Sigmoid colon (tissue), 7 donors: ENCODE results near the gene TMEM121. TPM values are rescaled to one million over a fixed set of nuclear protein-coding genes. Genes with fewer than 3 reads are reported as not detected.
A peak's percentile ranks its signal among the peaks of the same experiment; 100 is the strongest.
"Not testable (repeated sequence)": the region's sequence is repeated elsewhere in the genome, so short reads cannot be mapped to it uniquely, and the experiment has no call there.

Experiments
- DNase-seq: peaks from one replicate; pipeline ENCODE4 v3.0.0-alpha.2; 2019
- H3K27ac ChIP-seq, 4 donors: fragments of 200-600 bp; sonication (generic); one replicate each; pipeline ENCODE4 v1.5.1; 2016 to 2019; ENCODE audit warnings: mild to moderate bottlenecking in 1 of 4
- H3K27me3 ChIP-seq, 3 donors: fragments of 200-600 bp; sonication (generic); one replicate each; pipeline ENCODE4 v1.5.1; 2019; ENCODE audit warnings: mild to moderate bottlenecking in 1 of 3
- H3K36me3 ChIP-seq, 4 donors: fragments of 200-600 bp; sonication (generic); one replicate each; pipeline ENCODE4 v1.5.1; 2016 to 2019
- H3K4me1 ChIP-seq, 4 donors: fragments of 200-600 bp; sonication (generic); one replicate each; pipeline ENCODE4 v1.5.1; 2017 to 2019
- H3K4me3 ChIP-seq, 4 donors: fragments of 200-600 bp; sonication (generic); one replicate each; pipeline ENCODE4 v1.5.1; 2017 to 2019; ENCODE audit warnings: mild to moderate bottlenecking in 2 of 4, moderate library complexity in 1 of 4
- H3K9me3 ChIP-seq, 4 donors: fragments of 200-600 bp in 3 of 4; sonication (generic) in 3 of 4; one replicate each; pipeline versions ENCODE4 v1.5.1 to v1.6.1; 2013 to 2019
- EP300 ChIP-seq, 4 donors: sonication (generic); formaldehyde crosslinking; IDR thresholded peaks; one replicate each; pipeline ENCODE4 v1.6.1; 2017; ENCODE audit warnings: antibody characterized with exemption in 4 of 4
- POLR2A ChIP-seq, 2 donors: fragments of 450-650 bp; IDR thresholded peaks; one replicate each; pipeline ENCODE4 v1.6.1; 2016; ENCODE audit warnings: antibody characterized with exemption in 2 of 2, mild to moderate bottlenecking in 2 of 2, moderate library complexity in 2 of 2
- POLR2AphosphoS5 ChIP-seq, 4 donors: sonication (generic); formaldehyde crosslinking; IDR thresholded peaks; one replicate each; pipeline ENCODE4 v1.6.1; 2017; ENCODE audit warnings: antibody characterized with exemption in 4 of 4
- WGBS, 2 donors: extraction: QIAGEN DNeasy Blood & Tissue Kit; methylation state at CpG; one replicate each; pipeline ENCODE4 v1.1.7; 2013; 5-methylcytosine and 5-hydroxymethylcytosine counted together
- intact Hi-C: fragments of 100-400 bp; cut with DNase I; formaldehyde crosslinking; loops from one replicate; pipeline ENCODE4 v1.15.1; 2023
- polyA plus RNA-seq, 3 donors: library from polyadenylated mRNA; stranded (reverse); fragments of 200-250 nt; gene quantifications; one replicate each; pipeline ENCODE4 v1.2.3, GENCODE V29; 2013
- total RNA-seq, 4 donors: library from RNA; depleted of rRNA; stranded (reverse); fragments of >200 nt; gene quantifications; one replicate each; pipeline ENCODE4 v1.1.0, GENCODE V29; 2016
- TF ChIP-seq, protein P1 (sequence below), 4 experiments: fragments of 450-650 bp in 3 of 4; fragments of 200-600 bp in 1 of 4; IDR thresholded peaks; one replicate each; pipeline ENCODE4 v1.5.1; 2016 to 2019; ENCODE audit warnings: antibody characterized with exemption in 4 of 4, mild to moderate bottlenecking in 3 of 4, moderate library complexity in 2 of 4
- donor health status: healthy with polysubstance abuse.
- donor health status: Bipolar disorder and iron deficiency.
- donor health status: healthy.

The TMEM121 gene
- total and polyA plus RNA-seq, 7 donors = 2.3 to 8.0 (median 5.0) TPM; not detected in 2

GRCh38 chr14:105540811-105541210, 14.4 kb downstream of the TMEM121 start:
- TF ChIP-seq, protein P1, sequence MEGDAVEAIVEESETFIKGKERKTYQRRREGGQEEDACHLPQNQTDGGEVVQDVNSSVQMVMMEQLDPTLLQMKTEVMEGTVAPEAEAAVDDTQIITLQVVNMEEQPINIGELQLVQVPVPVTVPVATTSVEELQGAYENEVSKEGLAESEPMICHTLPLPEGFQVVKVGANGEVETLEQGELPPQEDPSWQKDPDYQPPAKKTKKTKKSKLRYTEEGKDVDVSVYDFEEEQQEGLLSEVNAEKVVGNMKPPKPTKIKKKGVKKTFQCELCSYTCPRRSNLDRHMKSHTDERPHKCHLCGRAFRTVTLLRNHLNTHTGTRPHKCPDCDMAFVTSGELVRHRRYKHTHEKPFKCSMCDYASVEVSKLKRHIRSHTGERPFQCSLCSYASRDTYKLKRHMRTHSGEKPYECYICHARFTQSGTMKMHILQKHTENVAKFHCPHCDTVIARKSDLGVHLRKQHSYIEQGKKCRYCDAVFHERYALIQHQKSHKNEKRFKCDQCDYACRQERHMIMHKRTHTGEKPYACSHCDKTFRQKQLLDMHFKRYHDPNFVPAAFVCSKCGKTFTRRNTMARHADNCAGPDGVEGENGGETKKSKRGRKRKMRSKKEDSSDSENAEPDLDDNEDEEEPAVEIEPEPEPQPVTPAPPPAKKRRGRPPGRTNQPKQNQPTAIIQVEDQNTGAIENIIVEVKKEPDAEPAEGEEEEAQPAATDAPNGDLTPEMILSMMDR (IDR thresholded peaks at IDR 0.05) = no peak
- no peak for TF ChIP-seq POLR2AphosphoS5 (IDR thresholded peaks at IDR 0.05)
- TF ChIP-seq EP300 (IDR thresholded peaks at IDR 0.05) = no peak
- TF ChIP-seq POLR2A (IDR thresholded peaks at IDR 0.05) = no peak
- intact Hi-C loops = no loop called here
- Histone ChIP-seq H3K27me3 (peaks cover 0 to 33% (median 10%) of the 10 kb centered on the region in 3 donors), H3K27ac (no peak overlapping the region), H3K4me3 (no peak overlapping the region), H3K9me3 (peaks cover 0 to 6% (median 2%) of the 10 kb centered on the region in 4 donors), H3K4me1 (peaks cover 0 to 7% (median 0%) of the 10 kb centered on the region in 4 donors), H3K36me3 (no peaks in the 10 kb centered on the region)
- DNase-seq = peak; percentile 50
- 83 to 86% methylated on average over 9 of the region's 9 CpGs for WGBS, 2 donors

DNA sequence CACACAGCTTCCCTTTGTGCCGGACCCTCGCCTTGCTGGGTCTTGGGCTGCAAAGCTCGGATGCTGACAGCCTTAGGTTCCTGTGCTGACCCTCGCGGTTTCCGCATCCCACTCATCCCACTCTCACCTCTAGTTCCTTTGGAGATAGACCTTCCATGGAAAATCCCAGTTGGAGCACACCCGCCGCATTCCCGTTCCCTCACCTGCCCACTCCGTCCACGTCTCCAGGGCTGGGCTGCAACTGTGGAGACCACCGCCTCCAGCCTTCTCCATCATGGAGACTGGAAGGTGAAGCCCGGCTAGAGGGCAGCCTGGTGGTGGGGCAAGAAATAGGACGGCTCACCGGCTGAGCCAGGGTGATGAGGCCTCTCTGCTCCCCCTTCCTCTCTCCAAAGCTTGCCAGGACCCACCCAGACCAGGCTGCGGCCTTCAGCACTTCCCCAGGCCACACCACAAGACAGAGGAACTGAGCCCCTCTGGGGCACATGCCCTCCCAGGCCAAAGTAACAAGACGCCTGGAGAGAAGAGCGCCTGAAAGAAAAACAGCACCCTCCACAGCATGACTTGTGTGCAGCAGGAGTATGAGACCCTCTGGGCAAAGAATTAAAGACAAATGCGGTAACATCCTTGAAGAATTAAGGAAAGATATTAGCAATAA, 15.0 kb downstream of the TMEM121 start:
- WGBS, 2 donors = 81 to 83% methylated on average over 19 of the region's 19 CpGs
- Histone ChIP-seq H3K9me3 (peaks cover 0 to 6% (median 2%) of the 10 kb centered on the region in 4 donors), H3K4me1 (peaks cover 0 to 7% (median 0%) of the 10 kb centered on the region in 4 donors), H3K27ac (no peak overlapping the region), H3K27me3 (peaks cover 0 to 28% (median 5%) of the 10 kb centered on the region in 3 donors), H3K4me3 (no peak overlapping the region), H3K36me3 (no peaks in the 10 kb centered on the region)
- DNase-seq = peak; percentile 58
- TF ChIP-seq EP300 (IDR thresholded peaks at IDR 0.05) (no peak), POLR2A (IDR thresholded peaks at IDR 0.05) (no peak), POLR2AphosphoS5 (IDR thresholded peaks at IDR 0.05) (no peak)
- TF ChIP-seq, protein P1 (IDR thresholded peaks at IDR 0.05) = no peak
- intact Hi-C loops = no loop called here

- 61 to 81% methylated on average over 1 of the region's 1 CpG for WGBS, 2 donors
- H3K4me3 ChIP-seq, H3K27ac ChIP-seq, H3K9me3 ChIP-seq, H3K4me1 ChIP-seq, H3K27me3 ChIP-seq, DNase-seq, H3K36me3 ChIP-seq, intact Hi-C loops: not testable (repeated sequence)
Observed at GRCh38 chr14:105545676-105546075, 19.3 kb downstream of the TMEM121 start.

- H3K4me3 ChIP-seq, intact Hi-C loops, H3K4me1 ChIP-seq, H3K36me3 ChIP-seq, H3K27me3 ChIP-seq, H3K9me3 ChIP-seq, DNase-seq, H3K27ac ChIP-seq: not testable (repeated sequence)
- 93 to 94% methylated on average over 10 of the region's 20 CpGs for WGBS, 2 donors
Observed at GRCh38 chr14:105546410-105546809, 20.0 kb downstream of the TMEM121 start.

DNA sequence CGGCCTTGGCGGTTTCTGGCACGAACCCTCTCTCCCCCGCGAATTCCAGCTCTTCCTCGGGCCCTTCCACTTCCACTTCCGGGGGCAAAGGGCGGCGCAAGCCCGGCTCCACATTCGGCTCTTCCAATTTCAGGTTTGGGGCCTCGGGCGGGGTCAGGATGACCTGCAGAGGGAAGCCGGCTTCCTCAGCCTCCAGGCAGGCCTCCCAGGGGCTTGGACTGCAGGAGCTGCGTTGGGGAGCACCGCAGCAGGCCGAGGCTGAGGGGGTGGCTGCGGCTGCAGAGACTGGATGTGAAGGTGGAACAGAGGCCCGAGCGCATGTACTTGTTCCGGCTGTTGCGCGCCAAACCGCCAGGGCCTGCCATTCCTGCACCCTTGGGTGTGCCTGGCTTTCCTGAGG, 20.7 kb downstream of the TMEM121 start:
- H3K9me3 ChIP-seq, H3K27ac ChIP-seq, intact Hi-C loops, DNase-seq, H3K27me3 ChIP-seq, H3K4me3 ChIP-seq, H3K36me3 ChIP-seq, H3K4me1 ChIP-seq: not testable (repeated sequence)
- 91 to 94% methylated on average over 18 to 19 of the region's 24 CpGs for WGBS, 2 donors

DNA sequence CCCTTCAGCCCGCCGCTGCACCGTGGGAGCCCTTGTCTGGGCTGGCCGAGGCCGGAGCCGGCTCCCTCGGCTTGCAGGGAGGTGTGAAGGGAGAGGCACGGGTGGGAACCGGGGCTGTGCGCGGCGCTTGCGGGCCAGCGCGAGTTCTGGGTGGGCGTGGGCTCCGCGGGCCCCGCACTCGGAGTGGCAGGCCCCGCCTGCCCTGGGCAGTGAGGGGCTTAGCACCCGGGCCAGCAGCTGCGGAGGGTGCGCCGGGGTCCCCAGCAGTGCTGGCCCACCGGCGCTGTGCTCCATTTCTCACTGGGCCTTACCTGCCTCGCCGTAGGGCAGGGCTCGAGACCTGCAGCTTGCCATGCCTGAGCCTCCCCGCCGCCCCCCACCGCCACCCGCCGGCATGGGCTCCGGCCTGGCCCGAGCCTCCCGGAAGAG, 21.4 kb downstream of the TMEM121 start:
- intact Hi-C loops = no loop called here
- no peaks in the 10 kb centered on the region for H3K36me3 ChIP-seq
- no peaks in the 10 kb centered on the region for H3K4me1 ChIP-seq
- 96 to 97% methylated on average over 38 of the region's 38 CpGs for WGBS, 2 donors
- H3K4me3 ChIP-seq = no peak overlapping the region
- H3K9me3 ChIP-seq = peaks cover 0 to 6% (median 2%) of the 10 kb centered on the region in 4 donors
- H3K27me3 ChIP-seq = peaks cover 0 to 3% (median 0%) of the 10 kb centered on the region in 3 donors
- no peak overlapping the region for H3K27ac ChIP-seq
- DNase-seq = no peak
- TF ChIP-seq, protein P1 (IDR thresholded peaks at IDR 0.05) = no peak
- no peak for TF ChIP-seq EP300 (IDR thresholded peaks at IDR 0.05)
- TF ChIP-seq POLR2A (IDR thresholded peaks at IDR 0.05) = no peak
- TF ChIP-seq POLR2AphosphoS5 (IDR thresholded peaks at IDR 0.05) = no peak
